Neural progenitor cell (in vitro differentiated cells): ENCODE data around the gene RAET1G. TPM values are rescaled to one million over a fixed set of nuclear protein-coding genes. Genes with fewer than 3 reads are reported as not detected.
A peak's percentile ranks its signal among the peaks of the same experiment; 100 is the strongest.
"Not testable (repeated sequence)": the region's sequence is repeated elsewhere in the genome, so short reads cannot be mapped to it uniquely, and the experiment has no call there.

ENCODE experiments used
- DNase-seq: peaks from one replicate; pipeline ENCODE4 v3.0.0-alpha.2; 2016; ENCODE audit warnings: low spot score
- H2AFZ ChIP-seq: fragments of 200-600 bp; sonication (generic); replicated peaks from 2 replicates; pipeline ENCODE4 v1.6.1; 2016; ENCODE audit warnings: antibody characterized with exemption
- H3F3A ChIP-seq: fragments of 200-600 bp; sonication (generic); 2 replicates; pipeline ENCODE4 v1.6.1; 2016; ENCODE audit warnings: antibody characterized with exemption, low read depth
- H3K27ac ChIP-seq: fragments of 200-600 bp; sonication (generic); 2 replicates; pipeline ENCODE4 v1.5.1; 2016; ENCODE audit warnings: mild to moderate bottlenecking
- H3K27me3 ChIP-seq: fragments of 200-600 bp; sonication (generic); 2 replicates; pipeline ENCODE4 v1.6.1; 2016; ENCODE audit warnings: mild to moderate bottlenecking, moderate library complexity
- H3K36me3 ChIP-seq: fragments of 200-600 bp; sonication (generic); 2 replicates; pipeline ENCODE4 v1.5.1; 2016
- H3K4me1 ChIP-seq: fragments of 200-600 bp; sonication (generic); 2 replicates; pipeline ENCODE4 v1.6.1; 2016; ENCODE audit warnings: mixed run types
- H3K4me2 ChIP-seq: fragments of 200-600 bp; sonication (generic); 2 replicates; pipeline ENCODE4 v1.6.1; 2016
- H3K4me3 ChIP-seq: fragments of 200-600 bp; sonication (generic); 2 replicates; pipeline ENCODE4 v1.5.1; 2016
- H3K79me2 ChIP-seq: fragments of 200-600 bp; sonication (generic); 2 replicates; pipeline ENCODE4 v1.6.1; 2016; ENCODE audit warnings: low read depth
- H3K9ac ChIP-seq: fragments of 200-600 bp; sonication (generic); 2 replicates; pipeline ENCODE4 v1.6.1; 2016
- H3K9me3 ChIP-seq: fragments of 200-600 bp; sonication (generic); 2 replicates; pipeline ENCODE4 v1.5.1; 2016; ENCODE audit warnings: low read depth
- H4K20me1 ChIP-seq: fragments of 200-600 bp; sonication (generic); 2 replicates; pipeline ENCODE4 v1.6.1; 2016; ENCODE audit warnings: low read depth
- H3K27ac Mint-ChIP-seq: 3 replicates; pipeline ENCODE4 v1.8.0; 2021; ENCODE audit warnings: mixed read lengths
- H3K27me3 Mint-ChIP-seq: 2 replicates; pipeline ENCODE4 v1.8.0; 2022; ENCODE audit warnings: low read depth, mild to moderate bottlenecking, inconsistent platforms, moderate library complexity, mixed read lengths; ENCODE audit not compliant: insufficient read depth
- H3K36me3 Mint-ChIP-seq: 3 replicates; pipeline ENCODE4 v1.8.0; 2021; ENCODE audit warnings: mixed read lengths
- H3K4me1 Mint-ChIP-seq: 3 replicates; pipeline ENCODE4 v1.8.0; 2021; ENCODE audit warnings: mixed read lengths
- H3K4me3 Mint-ChIP-seq: 3 replicates; pipeline ENCODE4 v1.8.0; 2021; ENCODE audit warnings: mild to moderate bottlenecking, moderate library complexity, mixed read lengths
- H3K9me3 Mint-ChIP-seq: 3 replicates; pipeline ENCODE4 v1.8.0; 2020; ENCODE audit warnings: mixed read lengths
- EZH2 ChIP-seq: fragments of 200-600 bp; sonication (generic); IDR thresholded peaks from 2 replicates; pipeline ENCODE4 v1.6.1; 2017; ENCODE audit warnings: antibody characterized with exemption, mild to moderate bottlenecking, moderate library complexity
- EZH2phosphoT487 ChIP-seq: fragments of 200-600 bp; sonication (generic); IDR thresholded peaks from 2 replicates; pipeline ENCODE4 v1.6.1; 2017; ENCODE audit warnings: antibody characterized with exemption
- total RNA-seq: library from RNA; depleted of rRNA; stranded (reverse); fragments of >200 nt; gene quantifications from 2 replicates; pipeline ENCODE4 v1.2.3, GENCODE V29; 2015; ENCODE audit warnings: low replicate concordance
- TF ChIP-seq, protein P1 (sequence below): fragments of 200-600 bp; sonication (generic); IDR thresholded peaks from 2 replicates; pipeline ENCODE4 v1.5.1; 2017; ENCODE audit warnings: antibody characterized with exemption, mild to moderate bottlenecking

The RAET1G gene
- total RNA-seq, 1 donor from 2014 or later: not detected

DNA sequence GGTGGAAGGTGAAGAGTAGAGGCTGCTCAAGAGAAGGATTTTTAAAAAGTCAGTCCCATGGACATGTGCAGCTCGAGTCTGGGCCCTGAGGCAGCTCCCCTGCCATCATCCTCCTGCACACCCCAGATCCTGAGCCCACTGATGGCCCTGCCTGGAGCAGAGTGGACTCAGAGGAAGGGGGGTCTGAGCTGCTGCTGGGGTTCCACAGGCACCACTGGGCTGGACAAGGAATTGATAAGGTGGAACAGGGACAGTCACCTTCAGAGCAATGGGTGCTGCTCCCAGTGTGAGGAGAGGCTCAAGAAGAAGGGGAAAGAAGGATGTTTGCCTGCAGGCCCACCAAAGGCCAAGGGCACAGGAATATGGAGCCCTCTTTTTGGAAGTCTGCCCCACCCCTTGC lies 25.1 kb upstream of the RAET1G start:
- no peaks in the 10 kb centered on the region for H3K79me2 ChIP-seq
- H3K4me3 ChIP-seq: no peak overlapping the region
- H3K9ac ChIP-seq: no peak overlapping the region
- no peak overlapping the region for H2AFZ ChIP-seq
- no peaks in the 10 kb centered on the region for H3K9me3 ChIP-seq
- H3K27ac Mint-ChIP-seq: no peak overlapping the region
- no peaks in the 10 kb centered on the region for H3K4me1 Mint-ChIP-seq
- H3K36me3 ChIP-seq: no peaks in the 10 kb centered on the region
- no peak overlapping the region for H3K4me2 ChIP-seq
- H3K27me3 Mint-ChIP-seq: peaks cover 66% of the 10 kb centered on the region
- H3K9me3 Mint-ChIP-seq: no peaks in the 10 kb centered on the region
- H3K27ac ChIP-seq: no peak overlapping the region
- H3K4me1 ChIP-seq: no peaks in the 10 kb centered on the region
- H3K36me3 Mint-ChIP-seq: no peaks in the 10 kb centered on the region
- peaks cover 90% of the 10 kb centered on the region for H3K27me3 ChIP-seq
- TF ChIP-seq EZH2phosphoT487: no peak
- TF ChIP-seq, protein P1, sequence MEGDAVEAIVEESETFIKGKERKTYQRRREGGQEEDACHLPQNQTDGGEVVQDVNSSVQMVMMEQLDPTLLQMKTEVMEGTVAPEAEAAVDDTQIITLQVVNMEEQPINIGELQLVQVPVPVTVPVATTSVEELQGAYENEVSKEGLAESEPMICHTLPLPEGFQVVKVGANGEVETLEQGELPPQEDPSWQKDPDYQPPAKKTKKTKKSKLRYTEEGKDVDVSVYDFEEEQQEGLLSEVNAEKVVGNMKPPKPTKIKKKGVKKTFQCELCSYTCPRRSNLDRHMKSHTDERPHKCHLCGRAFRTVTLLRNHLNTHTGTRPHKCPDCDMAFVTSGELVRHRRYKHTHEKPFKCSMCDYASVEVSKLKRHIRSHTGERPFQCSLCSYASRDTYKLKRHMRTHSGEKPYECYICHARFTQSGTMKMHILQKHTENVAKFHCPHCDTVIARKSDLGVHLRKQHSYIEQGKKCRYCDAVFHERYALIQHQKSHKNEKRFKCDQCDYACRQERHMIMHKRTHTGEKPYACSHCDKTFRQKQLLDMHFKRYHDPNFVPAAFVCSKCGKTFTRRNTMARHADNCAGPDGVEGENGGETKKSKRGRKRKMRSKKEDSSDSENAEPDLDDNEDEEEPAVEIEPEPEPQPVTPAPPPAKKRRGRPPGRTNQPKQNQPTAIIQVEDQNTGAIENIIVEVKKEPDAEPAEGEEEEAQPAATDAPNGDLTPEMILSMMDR: no peak
- TF ChIP-seq EZH2: no peak
- H4K20me1 ChIP-seq: peaks cover 3% of the 10 kb centered on the region
- H3K4me3 Mint-ChIP-seq: no peak overlapping the region
- H3F3A ChIP-seq: no peaks in the 10 kb centered on the region
- no peak for DNase-seq

DNA sequence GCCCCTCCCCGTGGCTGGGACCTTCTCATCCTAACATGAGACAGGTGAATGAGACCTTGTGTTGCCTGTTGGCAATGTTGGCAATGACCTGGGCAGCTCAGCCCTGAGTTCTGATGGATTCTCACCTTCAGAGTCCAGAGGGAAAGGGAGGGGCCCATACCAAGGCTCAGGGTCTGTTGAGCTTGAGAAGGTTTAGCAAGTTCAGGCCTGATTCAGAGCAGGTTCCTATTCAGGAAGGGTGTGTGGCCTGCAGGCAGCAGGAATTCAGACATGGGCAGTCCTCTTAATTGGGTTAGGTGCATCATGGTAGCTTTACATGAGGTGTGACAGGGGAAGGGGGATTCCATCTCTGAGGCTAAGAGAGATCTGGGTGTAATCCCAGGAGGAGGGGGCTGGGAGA lies 24.6 kb upstream of the RAET1G start:
- not testable (repeated sequence) for H3K27ac Mint-ChIP-seq, H3K36me3 ChIP-seq, H3K4me1 Mint-ChIP-seq, H4K20me1 ChIP-seq, H3K4me3 Mint-ChIP-seq, H3K9me3 Mint-ChIP-seq, DNase-seq, H3K27ac ChIP-seq, H3K9ac ChIP-seq, H3K4me3 ChIP-seq, H3K79me2 ChIP-seq, H3K4me1 ChIP-seq, H2AFZ ChIP-seq, H3K36me3 Mint-ChIP-seq, H3F3A ChIP-seq, H3K9me3 ChIP-seq, H3K4me2 ChIP-seq
- H3K27me3 ChIP-seq: peaks cover 90% of the 10 kb centered on the region
- H3K27me3 Mint-ChIP-seq: peaks cover 66% of the 10 kb centered on the region

DNA sequence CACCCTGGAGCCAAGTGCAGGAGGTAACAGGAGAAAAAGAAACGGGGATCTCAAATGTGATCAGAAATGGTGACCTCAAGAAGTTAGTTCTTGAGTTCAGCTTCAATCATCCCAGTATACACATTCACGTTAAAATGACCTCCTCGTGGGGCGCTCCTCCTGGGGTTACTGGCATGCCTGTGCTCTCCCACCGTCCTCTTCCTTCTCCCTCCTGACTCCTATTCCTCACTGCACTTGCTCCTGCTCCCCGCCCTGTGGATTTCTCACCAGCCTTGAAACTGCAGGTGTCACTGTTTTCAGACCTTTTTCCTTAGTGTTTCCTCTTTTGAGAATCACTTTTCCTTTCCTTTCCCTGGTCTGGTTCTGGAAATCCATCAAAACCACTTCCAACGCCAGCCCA lies 23.7 kb upstream of the RAET1G start:
- peaks cover 90% of the 10 kb centered on the region for H3K27me3 ChIP-seq
- not testable (repeated sequence) for H3F3A ChIP-seq, H3K9ac ChIP-seq, H3K4me3 Mint-ChIP-seq, DNase-seq, H3K4me2 ChIP-seq, H3K4me1 ChIP-seq, H2AFZ ChIP-seq, H3K36me3 ChIP-seq, H3K9me3 ChIP-seq, H3K36me3 Mint-ChIP-seq, H3K79me2 ChIP-seq, H3K27ac ChIP-seq, H4K20me1 ChIP-seq, H3K9me3 Mint-ChIP-seq, H3K4me3 ChIP-seq, H3K27ac Mint-ChIP-seq, H3K4me1 Mint-ChIP-seq
- peaks cover 65% of the 10 kb centered on the region for H3K27me3 Mint-ChIP-seq

DNA sequence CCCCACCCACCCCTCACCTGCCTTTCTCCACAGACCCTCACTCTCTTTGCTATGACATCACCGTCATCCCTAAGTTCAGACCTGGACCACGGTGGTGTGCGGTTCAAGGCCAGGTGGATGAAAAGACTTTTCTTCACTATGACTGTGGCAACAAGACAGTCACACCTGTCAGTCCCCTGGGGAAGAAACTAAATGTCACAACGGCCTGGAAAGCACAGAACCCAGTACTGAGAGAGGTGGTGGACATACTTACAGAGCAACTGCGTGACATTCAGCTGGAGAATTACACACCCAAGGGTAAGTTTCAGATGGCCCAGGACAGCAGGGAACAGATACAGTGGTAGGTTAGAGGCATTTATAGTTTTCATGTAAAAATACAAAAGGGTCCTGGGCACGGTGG lies 22.4 kb upstream of the RAET1G start:
- H3K36me3 ChIP-seq, H3K4me1 ChIP-seq, H3F3A ChIP-seq, H3K9me3 Mint-ChIP-seq, H3K27ac Mint-ChIP-seq, H3K9ac ChIP-seq, H3K9me3 ChIP-seq, H3K4me3 Mint-ChIP-seq, H2AFZ ChIP-seq, H3K4me2 ChIP-seq, H4K20me1 ChIP-seq, DNase-seq, H3K79me2 ChIP-seq, H3K36me3 Mint-ChIP-seq, H3K4me1 Mint-ChIP-seq, H3K4me3 ChIP-seq, H3K27ac ChIP-seq: not testable (repeated sequence)
- H3K27me3 Mint-ChIP-seq: peaks cover 65% of the 10 kb centered on the region
- peaks cover 90% of the 10 kb centered on the region for H3K27me3 ChIP-seq

DNA sequence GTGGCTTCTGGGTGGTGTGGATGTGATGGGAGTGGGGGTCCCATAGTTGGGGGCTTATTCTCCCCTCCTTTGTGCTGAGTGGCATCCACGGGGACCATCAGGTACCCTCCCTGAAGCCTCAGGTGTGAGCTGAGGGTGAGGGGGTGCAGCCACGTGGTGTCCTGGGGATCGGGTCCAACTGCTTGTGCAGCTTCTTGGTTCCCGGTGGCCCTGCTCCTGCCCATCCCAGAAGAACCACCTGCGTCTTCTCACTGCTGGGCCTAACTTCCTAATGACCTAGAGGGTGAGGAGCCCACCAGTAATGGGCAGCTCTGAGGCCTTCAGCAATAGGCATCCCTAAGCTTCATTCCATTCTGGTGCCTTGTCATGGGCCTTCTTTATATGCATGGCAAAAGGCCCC lies 20.4 kb upstream of the RAET1G start:
- not testable (repeated sequence) for H3K79me2 ChIP-seq, H3K27ac Mint-ChIP-seq, H3K9me3 Mint-ChIP-seq, H2AFZ ChIP-seq, H3K4me1 Mint-ChIP-seq, H3K27ac ChIP-seq, H3K9ac ChIP-seq, H3K4me2 ChIP-seq, DNase-seq, H3F3A ChIP-seq, H3K9me3 ChIP-seq, H3K36me3 ChIP-seq, H3K36me3 Mint-ChIP-seq, H3K4me3 ChIP-seq, H3K4me1 ChIP-seq
- Mint-ChIP-seq H3K27me3 (peaks cover 69% of the 10 kb centered on the region), H3K4me3 (peak overlapping the region; percentile 91)
- peaks cover 19% of the 10 kb centered on the region for H4K20me1 ChIP-seq
- peaks cover 90% of the 10 kb centered on the region for H3K27me3 ChIP-seq
